NOMO-1 treated with dmso at 0.1 percent for 144 hours (cell line): ENCODE data around the gene BSG.
"Not testable (repeated sequence)": the region's sequence is repeated elsewhere in the genome, so short reads cannot be mapped to it uniquely, and the experiment has no call there.

Experiments used
- DNase-seq: peaks from one replicate; lab custom pipeline; 2025; ENCODE audit not compliant: unreplicated experiment; lab: John Stamatoyannopoulos, UW

Gene BSG

DNA sequence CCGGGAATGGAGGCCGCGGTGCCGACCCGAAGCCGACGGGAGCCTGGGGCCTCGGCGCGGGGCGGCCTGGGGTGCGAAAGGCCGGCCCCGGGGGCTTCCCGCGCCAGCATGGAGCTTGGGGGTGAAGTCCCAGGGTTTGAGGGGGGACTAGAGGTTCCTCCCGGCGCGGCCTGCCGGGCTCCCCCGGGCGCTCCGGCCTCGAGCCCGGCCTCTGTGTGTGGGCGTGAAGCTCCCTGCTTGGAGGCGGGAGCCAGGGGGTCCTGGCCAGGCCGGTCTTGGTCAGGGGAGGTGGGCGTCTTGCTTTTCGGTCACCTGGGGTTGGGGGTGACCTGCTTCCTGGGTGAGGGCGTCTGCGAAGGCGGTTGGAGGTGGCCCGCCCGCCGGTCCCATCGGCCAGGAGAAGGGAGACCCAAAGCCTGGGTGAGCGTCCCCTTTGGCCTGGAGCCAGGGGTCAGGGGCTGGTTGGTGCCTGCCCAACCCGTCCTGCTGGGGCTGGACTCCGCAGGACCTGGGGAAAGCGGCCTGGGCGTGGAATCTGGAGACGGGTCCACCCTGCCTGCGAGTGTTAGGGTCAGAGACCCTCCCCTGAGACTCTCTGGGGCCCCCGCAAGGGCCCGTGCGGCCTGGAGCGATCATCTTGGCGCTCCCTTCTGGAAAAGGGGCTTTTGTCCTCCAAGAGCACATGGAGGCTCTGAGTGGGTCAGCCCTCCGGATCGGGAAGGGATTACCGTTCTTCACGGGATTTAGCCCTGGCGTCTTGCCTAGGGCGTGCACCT is 535 bp downstream of the BSG start:
- no peak for DNase-seq

DNA sequence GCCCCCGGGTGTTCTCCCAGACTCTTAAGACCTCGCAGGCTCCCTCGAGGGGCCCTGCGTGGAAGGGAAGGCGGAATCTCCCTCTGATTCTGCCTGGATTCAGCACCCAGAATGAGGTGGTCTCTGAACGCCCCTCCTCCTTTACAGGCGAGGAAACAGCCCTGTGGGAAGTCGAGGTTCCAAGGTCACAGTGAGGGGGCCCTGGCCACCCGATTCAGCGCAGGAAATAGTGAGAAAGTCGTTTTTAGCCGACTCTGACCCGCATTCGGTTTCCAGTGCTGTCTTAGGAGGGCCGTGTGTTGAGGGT is 1.1 kb downstream of the BSG start:
- no peak for DNase-seq

DNA sequence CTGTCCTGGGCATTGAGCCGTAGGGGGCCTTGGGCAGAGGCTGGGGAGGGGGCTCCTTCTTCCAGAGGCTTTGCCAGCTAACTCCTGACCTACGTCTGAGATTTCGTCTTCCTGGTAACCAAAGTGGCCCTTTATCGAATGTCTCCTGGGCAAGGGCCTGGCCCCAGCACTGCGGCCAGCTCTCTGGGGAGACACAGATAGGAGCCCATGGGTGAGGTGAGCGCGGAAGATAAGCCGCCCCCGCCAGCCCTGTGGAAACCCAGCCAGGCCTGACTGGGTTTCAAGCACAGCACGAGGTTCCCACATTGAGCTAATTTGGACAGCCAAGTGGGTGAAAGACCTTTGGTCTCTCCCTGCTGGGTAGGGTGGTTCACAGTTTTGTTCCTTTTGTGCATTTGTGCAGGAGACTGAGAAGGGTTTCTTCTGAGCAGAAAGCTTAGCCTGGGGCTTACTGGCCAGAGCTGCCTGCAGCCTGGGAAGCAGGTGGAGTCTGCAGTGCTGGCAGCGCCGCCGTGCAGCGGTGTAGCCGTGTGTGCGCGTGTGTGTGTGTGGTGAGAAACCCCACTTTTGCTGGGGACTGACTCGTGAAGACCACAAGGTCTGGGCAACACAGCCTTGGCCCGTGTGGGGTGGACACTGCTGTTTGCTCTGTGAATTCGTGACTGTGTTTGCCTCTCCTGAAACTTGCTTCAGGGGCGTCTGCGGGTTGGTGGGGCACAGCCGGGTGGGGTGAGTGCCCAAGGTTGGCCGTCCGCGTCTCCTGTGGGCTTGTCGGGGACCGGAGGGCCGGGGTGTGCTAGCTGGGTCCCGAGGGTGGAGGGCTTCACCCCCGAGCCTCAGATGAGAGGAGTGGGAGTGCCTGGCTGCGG is 2.5 kb downstream of the BSG start:
- no peak for DNase-seq

DNA sequence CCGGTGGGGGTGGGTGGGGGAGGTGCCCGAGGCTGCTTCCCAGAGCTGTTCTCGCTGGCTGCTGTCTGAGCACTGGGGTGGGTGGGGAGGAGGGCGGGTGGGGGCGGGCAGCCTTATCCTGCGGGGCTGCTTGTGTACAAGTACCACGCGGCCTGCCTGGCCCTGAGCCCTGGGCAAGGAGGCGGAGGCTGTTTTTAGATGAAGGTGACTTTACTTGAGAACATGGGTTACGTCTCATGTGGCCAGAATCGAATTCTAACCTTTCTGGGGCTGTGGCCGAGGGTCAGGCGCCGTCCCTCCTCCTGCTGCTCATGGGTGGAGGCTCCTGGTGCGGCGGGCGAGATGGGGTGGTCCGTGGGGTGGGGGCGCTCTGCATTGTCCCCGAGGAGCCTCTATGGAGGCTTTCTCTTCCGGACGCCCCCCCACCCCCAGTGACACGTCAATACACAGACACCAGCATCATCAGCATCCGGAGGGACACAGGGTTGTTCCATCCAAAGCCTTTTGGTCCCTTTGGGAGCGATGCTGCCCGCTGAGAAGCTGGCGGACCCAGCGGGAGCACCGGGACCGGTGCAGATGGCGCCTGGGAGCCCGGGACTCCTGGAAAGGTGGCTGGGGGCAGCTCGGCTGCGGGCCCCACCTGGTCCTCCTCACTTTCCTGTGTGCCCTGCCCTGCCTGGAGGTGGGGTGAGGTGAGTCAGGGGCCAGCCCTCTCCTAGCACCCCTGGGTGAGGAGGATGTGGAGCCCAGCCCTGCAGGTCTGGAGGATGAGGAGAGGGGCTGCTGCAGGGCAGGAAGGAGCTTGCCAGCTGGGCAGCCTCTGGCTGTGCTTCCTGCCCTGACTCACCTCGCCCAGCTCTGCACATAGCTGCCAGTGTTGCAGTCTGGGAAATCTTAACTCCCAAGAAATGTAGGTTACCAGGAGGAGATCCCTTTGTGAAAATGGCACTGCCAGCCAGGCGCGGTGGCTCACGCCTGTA is 3.4 kb downstream of the BSG start:
- DNase-seq = no peak

- no peak for DNase-seq
Measured at GRCh38 chr19:576768-577438, 4.5 kb downstream of the BSG start.

DNA sequence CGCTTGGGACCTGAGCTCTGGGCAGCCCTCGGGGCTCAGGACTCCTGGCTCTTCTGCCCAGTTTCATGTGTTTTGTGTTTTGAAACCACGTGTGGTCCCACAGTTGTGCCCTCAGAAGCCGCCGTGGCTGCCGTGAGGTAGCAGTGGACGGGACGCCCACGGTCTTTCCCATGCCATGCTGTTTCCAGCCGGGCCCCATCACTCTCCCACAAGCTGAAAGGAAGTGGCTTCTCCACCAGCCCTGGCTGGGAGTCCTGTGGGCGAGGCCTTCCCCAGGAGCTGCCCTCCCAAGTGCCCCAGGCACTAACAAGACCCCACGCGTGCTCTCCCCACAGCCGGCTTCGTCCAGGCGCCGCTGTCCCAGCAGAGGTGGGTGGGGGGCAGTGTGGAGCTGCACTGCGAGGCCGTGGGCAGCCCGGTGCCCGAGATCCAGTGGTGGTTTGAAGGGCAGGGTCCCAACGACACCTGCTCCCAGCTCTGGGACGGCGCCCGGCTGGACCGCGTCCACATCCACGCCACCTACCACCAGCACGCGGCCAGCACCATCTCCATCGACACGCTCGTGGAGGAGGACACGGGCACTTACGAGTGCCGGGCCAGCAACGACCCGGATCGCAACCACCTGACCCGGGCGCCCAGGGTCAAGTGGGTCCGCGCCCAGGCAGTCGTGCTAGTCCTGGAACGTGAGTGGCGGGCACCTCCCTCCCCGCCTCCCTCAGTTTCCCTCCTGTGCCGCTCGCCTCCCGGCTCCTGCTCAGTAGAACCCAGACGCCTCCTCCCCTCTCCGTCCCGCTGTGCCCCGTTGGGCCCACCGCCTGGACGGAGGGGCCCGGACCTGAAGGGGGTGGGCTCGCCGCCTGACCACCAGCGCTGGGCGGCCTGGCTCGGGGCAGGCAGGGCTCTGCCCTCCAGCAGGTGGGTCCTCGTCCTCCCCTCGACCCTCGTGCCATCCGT is 5.3 kb downstream of the BSG start:
- no peak for DNase-seq

GRCh38 chr19:579111-579841 is 6.9 kb downstream of the BSG start:
- DNase-seq = no peak

DNA sequence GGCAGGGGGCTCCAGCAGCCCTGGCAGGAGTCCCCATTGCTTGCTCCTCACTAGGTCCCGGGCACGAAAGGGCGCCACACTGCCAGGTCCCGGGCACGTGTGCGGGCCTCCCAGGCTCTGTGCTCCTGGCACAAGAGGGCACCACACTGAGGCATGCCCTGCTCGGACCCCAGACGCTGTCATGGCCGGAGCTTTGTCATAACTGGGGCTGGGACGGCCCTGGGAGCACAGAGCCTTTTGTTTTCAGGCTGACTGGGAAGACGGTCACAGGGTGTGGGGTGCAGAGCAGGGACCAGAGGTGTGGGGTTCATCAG is 7.4 kb downstream of the BSG start:
- DNase-seq = no peak

DNA sequence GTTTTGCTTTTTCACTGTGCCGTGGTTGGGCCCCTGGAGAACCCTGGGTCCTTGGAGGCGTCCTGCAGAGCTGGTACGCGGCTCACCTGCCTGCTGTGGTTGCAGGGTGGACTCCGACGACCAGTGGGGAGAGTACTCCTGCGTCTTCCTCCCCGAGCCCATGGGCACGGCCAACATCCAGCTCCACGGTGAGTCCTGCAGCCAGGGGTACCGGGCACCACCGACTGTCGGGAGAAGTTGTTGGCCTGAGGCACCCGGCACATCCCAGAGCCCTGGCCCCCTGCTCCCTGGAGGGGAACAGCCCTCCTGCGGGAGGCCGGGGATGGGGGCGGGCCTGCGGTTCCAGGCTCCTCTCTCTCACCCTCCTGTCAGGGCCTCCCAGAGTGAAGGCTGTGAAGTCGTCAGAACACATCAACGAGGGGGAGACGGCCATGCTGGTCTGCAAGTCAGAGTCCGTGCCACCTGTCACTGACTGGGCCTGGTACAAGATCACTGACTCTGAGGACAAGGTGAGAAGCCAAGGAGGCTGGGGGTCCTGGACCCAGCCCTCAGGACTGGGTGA is 8.0 kb downstream of the BSG start:
- no peak for DNase-seq

GRCh38 chr19:581399-582111 is 9.2 kb downstream of the BSG start:
- DNase-seq = no peak

DNA sequence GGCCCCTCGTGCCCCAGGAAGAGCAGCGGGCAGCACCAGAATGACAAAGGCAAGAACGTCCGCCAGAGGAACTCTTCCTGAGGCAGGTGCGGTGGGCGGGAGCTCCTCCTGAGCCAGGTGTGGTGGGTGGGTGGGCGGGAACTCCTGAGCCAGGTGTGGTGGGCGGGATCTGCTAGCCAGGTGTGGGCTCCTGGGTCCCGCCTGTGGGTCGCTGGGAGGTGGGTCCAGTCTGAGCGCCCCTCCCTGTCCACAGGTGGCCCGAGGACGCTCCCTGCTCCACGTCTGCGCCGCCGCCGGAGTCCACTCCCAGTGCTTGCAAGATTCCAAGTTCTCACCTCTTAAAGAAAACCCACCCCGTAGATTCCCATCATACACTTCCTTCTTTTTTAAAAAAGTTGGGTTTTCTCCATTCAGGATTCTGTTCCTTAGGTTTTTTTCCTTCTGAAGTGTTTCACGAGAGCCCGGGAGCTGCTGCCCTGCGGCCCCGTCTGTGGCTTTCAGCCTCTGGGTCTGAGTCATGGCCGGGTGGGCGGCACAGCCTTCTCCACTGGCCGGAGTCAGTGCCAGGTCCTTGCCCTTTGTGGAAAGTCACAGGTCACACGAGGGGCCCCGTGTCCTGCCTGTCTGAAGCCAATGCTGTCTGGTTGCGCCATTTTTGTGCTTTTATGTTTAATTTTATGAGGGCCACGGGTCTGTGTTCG is 10.3 kb downstream of the BSG start:
- no peak for DNase-seq

DNA sequence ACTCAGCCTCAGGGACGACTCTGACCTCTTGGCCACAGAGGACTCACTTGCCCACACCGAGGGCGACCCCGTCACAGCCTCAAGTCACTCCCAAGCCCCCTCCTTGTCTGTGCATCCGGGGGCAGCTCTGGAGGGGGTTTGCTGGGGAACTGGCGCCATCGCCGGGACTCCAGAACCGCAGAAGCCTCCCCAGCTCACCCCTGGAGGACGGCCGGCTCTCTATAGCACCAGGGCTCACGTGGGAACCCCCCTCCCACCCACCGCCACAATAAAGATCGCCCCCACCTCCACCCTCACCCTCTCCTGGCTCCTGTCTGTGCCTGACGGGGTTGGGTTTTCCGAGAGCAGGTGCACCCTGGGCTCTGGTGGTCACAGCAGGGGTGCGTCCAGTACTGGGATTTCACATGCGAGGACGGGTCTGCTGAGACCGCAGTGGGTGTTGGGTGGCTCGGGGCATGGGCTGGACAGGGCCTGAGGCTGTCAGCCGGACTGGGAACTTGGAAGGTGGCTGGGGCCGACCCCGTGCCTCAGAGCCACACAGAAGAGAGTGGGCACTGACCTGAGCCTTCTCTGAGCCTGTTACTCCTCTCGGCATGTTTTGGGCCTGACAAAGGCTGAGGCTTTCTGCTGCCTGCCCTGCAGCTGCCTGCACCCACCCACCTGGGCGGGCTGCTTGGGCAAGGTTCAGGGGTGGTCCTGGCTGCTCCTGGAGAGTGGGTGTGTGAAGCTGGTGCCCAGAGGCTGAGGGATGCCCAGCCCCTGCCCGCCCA is 11.0 kb downstream of the BSG start:
- no peak for DNase-seq

- no peak for DNase-seq
Measured at GRCh38 chr19:583968-584239, 11.5 kb downstream of the BSG start.

DNA sequence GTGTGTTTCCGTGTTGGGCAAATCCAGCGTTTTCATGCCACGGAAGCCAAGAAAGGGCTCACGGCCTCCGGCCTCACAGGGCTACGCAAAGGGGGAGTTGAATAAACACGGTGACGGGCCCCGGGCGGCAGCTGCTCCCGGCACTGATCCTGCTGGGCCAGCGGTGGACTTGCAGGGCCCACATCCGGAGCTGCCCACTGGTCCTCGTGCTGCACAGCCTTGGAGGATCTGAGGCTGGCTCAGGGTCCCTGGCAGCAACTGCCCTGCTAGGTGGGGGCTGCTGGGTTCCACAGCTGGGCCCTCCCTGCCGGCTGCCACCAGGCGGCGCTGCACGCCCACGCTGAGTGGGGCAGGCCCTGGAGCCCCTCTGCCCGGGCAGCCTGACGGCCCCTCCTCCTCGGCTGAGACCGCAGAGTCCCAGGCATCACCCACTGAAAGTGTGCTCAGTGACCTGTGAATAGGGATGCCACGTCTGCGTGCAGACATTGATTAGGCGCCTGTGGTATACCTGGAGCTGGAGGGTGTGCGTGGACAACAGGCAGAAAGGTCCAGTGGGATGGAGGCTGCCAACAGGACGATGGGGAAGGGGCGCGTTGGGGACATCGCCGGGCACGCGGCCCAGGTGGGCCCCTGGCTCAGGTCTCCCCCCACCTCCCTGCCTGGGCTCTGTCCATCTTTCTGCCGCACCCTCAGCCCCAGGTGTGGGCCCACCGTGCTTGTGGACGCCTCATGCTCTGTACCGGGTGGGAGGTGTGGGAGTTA is 12.0 kb downstream of the BSG start:
- peak; percentile 34 for DNase-seq

DNA sequence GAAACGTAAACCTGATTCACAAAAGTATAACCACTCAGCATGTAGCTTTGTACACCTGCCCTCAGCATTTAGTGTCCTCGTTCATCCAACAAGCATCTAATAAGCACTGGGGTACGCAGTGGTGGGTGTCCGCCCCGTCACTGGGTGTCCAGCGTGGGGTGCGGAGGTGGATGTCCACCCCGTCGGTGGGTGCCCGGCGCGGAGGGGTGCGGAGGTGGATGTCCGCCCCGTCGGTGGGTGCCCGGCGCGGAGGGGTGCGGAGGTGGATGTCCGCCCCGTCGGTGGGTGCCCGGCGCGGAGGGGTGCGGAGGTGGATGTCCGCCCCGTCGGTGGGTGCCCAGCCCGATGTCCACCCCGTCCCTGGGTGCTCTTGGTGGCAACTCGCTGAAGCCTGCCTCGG is 12.8 kb downstream of the BSG start:
- DNase-seq = not testable (repeated sequence)

DNA sequence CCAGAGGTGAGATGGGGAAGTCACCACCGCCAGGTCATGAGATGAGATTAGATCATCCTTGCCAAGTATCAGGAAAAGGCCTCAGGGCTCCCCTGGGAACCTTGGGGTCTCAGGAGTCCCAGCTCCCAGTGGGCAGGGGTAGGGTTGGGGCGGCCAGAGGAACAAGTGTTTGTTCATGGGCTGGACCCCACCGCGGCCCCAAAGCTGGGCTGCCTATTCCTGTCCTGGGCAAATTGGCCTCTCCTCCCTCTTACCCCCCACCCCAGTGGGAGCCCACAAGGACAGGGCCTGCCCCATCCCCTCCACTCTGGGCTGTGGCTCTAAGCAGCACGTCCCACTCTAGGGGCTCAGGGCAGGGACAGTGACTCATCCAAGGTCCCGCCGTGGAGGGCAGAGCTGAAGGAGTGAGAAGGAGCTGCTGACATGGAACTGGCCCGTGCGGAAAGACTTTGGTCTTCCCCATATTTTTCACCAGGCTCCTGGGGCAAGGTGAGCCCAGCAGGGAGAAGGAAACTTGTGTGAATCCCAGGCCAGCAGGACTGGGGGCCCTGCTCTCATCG is 13.2 kb downstream of the BSG start:
- no peak for DNase-seq
